OCI-LY1 (cell line): Measurements from ENCODE around the gene MAML2.

ENCODE experiments used
- H2AFZ ChIP-seq: fragments of 200-600 bp; sonication (generic), shearing (Covaris generic); 2 replicates; pipeline ENCODE4 v1.6.0; 2014; ENCODE audit warnings: antibody characterized with exemption, mild to moderate bottlenecking, low read length
- H3F3A ChIP-seq: fragments of 200-600 bp; sonication (generic), shearing (Covaris generic); 2 replicates; pipeline ENCODE4 v1.6.0; 2014; ENCODE audit warnings: mild to moderate bottlenecking, antibody characterized with exemption, low read length, moderate library complexity; ENCODE audit not compliant: insufficient read depth
- H3K27ac ChIP-seq: fragments of 200-600 bp; sonication (generic); 2 replicates; pipeline ENCODE4 v1.5.1; 2014; ENCODE audit warnings: low read length, mixed run types, mild to moderate bottlenecking, low read depth; ENCODE audit not compliant: poor library complexity, severe bottlenecking
- H3K27me3 ChIP-seq: fragments of 200-600 bp; sonication (generic); 2 replicates; pipeline ENCODE4 v1.6.0; 2014; ENCODE audit warnings: antibody characterized with exemption, mild to moderate bottlenecking, low read length, moderate library complexity; ENCODE audit not compliant: insufficient read depth
- H3K36me3 ChIP-seq: fragments of 200-600 bp; sonication (generic); 2 replicates; pipeline ENCODE4 v1.6.1; 2014; ENCODE audit warnings: mild to moderate bottlenecking, antibody characterized with exemption, low read length, moderate library complexity, mixed read lengths; ENCODE audit not compliant: insufficient read depth
- H3K4me1 ChIP-seq: fragments of 200-600 bp; sonication (generic); 2 replicates; pipeline ENCODE4 v1.5.1; 2014; ENCODE audit warnings: mild to moderate bottlenecking, low read length, moderate library complexity; ENCODE audit not compliant: insufficient read depth, severe bottlenecking
- H3K4me2 ChIP-seq: fragments of 200-600 bp; sonication (generic), shearing (Covaris generic); 2 replicates; pipeline ENCODE4 v1.6.1; 2014; ENCODE audit warnings: low read length
- H3K4me3 ChIP-seq: fragments of 200-600 bp; sonication (generic); 2 replicates; pipeline ENCODE4 v1.5.1; 2014; ENCODE audit warnings: low read length, low read depth, mild to moderate bottlenecking, mixed read lengths; ENCODE audit not compliant: poor library complexity, severe bottlenecking
- H3K79me2 ChIP-seq: fragments of 200-600 bp; shearing (Covaris generic); 2 replicates; pipeline ENCODE4 v1.6.1; 2016; ENCODE audit warnings: mixed run types, low read length, mixed read lengths; ENCODE audit not compliant: insufficient read depth
- H3K9ac ChIP-seq: fragments of 200-600 bp; sonication (generic), shearing (Covaris generic); 2 replicates; pipeline ENCODE4 v1.6.1; 2014; ENCODE audit warnings: mild to moderate bottlenecking, low read length, mixed read lengths
- H3K9me2 ChIP-seq: fragments of 200-600 bp; sonication (generic), shearing (Covaris generic); 2 replicates; pipeline ENCODE4 v1.6.1; 2014; ENCODE audit warnings: low read depth, mild to moderate bottlenecking, low read length, mixed read lengths
- H3K9me3 ChIP-seq: fragments of 200-600 bp; shearing (Covaris generic); 2 replicates; pipeline ENCODE4 v1.6.1; 2014; ENCODE audit warnings: low read length, mixed read lengths
- H4K20me1 ChIP-seq: fragments of 200-600 bp; sonication (generic), shearing (Covaris generic); 2 replicates; pipeline ENCODE4 v1.6.0; 2016; ENCODE audit warnings: mild to moderate bottlenecking, low read length; ENCODE audit not compliant: insufficient read depth
- EZH2 ChIP-seq: fragments of 200-600 bp; sonication (generic), shearing (Covaris generic); IDR thresholded peaks from 2 replicates; pipeline ENCODE4 v1.8.0; 2017; ENCODE audit warnings: borderline replicate concordance, mixed run types, mild to moderate bottlenecking, antibody characterized with exemption, low read length, moderate library complexity, mixed read lengths
- TF ChIP-seq, protein P1 (sequence below): fragments of 200-600 bp; sonication (generic), shearing (Covaris generic); IDR thresholded peaks from 2 replicates; pipeline ENCODE4 v1.5.1; 2017; ENCODE audit warnings: mild to moderate bottlenecking, antibody characterized with exemption, low read length, moderate library complexity, mixed read lengths

The MAML2 gene

DNA sequence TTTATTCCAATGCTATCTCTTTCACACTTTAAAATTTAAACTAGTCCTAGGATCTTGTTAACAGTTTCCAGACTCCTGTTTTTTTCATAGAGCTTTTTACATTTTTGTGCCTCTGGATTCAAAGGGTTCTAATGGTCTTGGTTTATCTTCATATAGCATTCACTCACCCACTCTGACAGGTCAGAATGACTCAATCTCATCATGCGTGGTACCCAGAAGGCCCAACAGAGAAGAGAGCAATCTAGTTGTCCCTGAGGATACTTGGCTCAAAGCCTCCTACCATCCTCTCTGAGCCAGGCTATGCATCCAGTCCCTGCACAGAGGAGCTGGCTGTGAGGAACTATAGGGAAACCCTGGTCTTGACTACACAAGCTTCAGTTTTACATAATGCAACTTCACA, 27.5 kb downstream of the MAML2 start:
- no peaks in the 10 kb centered on the region for H4K20me1 ChIP-seq
- H3F3A ChIP-seq, result no peaks in the 10 kb centered on the region
- H3K4me2 ChIP-seq, result no peak overlapping the region
- H3K36me3 ChIP-seq, result no peaks in the 10 kb centered on the region
- H3K9ac ChIP-seq, result no peak overlapping the region
- no peak overlapping the region for H3K27ac ChIP-seq
- H3K79me2 ChIP-seq, result no peaks in the 10 kb centered on the region
- H3K4me1 ChIP-seq, result peaks cover 10% of the 10 kb centered on the region
- TF ChIP-seq, protein P1, sequence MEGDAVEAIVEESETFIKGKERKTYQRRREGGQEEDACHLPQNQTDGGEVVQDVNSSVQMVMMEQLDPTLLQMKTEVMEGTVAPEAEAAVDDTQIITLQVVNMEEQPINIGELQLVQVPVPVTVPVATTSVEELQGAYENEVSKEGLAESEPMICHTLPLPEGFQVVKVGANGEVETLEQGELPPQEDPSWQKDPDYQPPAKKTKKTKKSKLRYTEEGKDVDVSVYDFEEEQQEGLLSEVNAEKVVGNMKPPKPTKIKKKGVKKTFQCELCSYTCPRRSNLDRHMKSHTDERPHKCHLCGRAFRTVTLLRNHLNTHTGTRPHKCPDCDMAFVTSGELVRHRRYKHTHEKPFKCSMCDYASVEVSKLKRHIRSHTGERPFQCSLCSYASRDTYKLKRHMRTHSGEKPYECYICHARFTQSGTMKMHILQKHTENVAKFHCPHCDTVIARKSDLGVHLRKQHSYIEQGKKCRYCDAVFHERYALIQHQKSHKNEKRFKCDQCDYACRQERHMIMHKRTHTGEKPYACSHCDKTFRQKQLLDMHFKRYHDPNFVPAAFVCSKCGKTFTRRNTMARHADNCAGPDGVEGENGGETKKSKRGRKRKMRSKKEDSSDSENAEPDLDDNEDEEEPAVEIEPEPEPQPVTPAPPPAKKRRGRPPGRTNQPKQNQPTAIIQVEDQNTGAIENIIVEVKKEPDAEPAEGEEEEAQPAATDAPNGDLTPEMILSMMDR, result no peak
- no peak for TF ChIP-seq EZH2
- no peaks in the 10 kb centered on the region for H3K9me2 ChIP-seq
- H3K27me3 ChIP-seq, result no peaks in the 10 kb centered on the region
- H2AFZ ChIP-seq, result no peak overlapping the region
- no peak overlapping the region for H3K4me3 ChIP-seq
- no peaks in the 10 kb centered on the region for H3K9me3 ChIP-seq

DNA sequence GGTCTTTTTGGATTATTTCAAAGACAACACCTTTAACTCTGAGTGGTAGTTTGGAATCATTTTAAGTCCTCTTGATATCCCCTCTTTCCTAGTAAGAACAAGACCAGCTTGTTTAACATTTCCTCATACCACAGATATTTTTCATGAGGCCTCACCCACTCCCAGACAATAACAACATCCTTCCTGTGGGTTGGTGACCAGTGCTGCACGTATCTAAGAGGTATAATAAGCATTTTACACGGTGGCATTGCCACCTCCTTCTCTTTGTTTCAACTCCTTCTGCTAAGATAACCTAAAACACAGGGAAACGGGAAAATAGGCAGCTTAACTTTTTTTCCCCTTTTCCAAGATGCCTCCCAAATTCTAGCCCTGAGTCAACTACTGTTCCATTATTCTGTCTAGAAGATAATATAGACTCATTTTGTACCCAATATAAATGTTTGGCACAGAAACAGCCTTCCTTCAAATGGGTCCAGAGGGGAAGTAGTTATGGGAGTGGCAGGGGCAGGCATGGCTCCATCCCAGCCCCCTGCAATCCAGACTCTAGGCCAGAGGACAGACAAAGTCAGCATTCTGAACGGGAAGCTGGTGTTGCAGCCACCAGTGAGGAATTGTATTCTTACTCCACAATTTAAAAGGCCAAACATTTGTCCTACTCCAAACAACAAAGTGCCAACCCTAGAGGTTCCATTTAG, 28.5 kb downstream of the MAML2 start:
- TF ChIP-seq, protein P1, result no peak
- no peak for TF ChIP-seq EZH2
- Histone ChIP-seq H3F3A (no peaks in the 10 kb centered on the region), H3K4me1 (peaks cover 10% of the 10 kb centered on the region), H3K79me2 (no peaks in the 10 kb centered on the region), H3K4me3 (no peak overlapping the region), H3K27me3 (no peaks in the 10 kb centered on the region), H3K4me2 (no peak overlapping the region), H3K9ac (no peak overlapping the region), H2AFZ (no peak overlapping the region), H4K20me1 (no peaks in the 10 kb centered on the region), H3K9me2 (no peaks in the 10 kb centered on the region), H3K36me3 (no peaks in the 10 kb centered on the region), H3K9me3 (no peaks in the 10 kb centered on the region), H3K27ac (no peak overlapping the region)

DNA sequence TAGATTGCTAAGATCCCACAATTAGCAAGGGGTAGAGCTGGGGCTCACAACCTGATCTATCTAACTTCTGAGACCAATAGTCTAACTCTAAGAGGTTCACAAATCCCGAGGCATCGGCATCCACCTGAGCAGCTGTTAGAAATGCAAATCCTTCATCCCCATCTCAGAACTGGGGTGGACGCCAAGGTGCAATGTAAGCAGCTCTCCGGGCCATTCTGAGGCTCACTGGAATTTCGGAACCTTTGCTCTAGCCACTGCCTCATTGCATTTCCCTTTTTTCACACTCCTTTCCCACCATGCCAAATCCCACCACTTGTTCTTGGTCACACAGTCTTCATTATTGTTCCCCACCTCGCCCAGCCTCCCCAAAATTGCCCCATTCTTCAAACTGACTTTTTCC, 29.8 kb downstream of the MAML2 start:
- Histone ChIP-seq H4K20me1 (no peaks in the 10 kb centered on the region), H3K36me3 (no peaks in the 10 kb centered on the region), H3F3A (no peaks in the 10 kb centered on the region), H3K27ac (no peak overlapping the region), H3K79me2 (no peaks in the 10 kb centered on the region), H3K9me3 (no peaks in the 10 kb centered on the region), H3K27me3 (no peaks in the 10 kb centered on the region), H3K4me1 (peaks cover 10% of the 10 kb centered on the region), H3K9ac (no peak overlapping the region), H3K4me2 (no peak overlapping the region), H2AFZ (no peak overlapping the region), H3K9me2 (no peaks in the 10 kb centered on the region), H3K4me3 (no peak overlapping the region)
- TF ChIP-seq, protein P1, result no peak
- TF ChIP-seq EZH2, result no peak
